A673 (cell line): ENCODE results near the gene MED15. TPM values are rescaled to one million over a fixed set of nuclear protein-coding genes. Genes with fewer than 3 reads are reported as not detected.
"Not testable (repeated sequence)": the region's sequence is repeated elsewhere in the genome, so short reads cannot be mapped to it uniquely, and the experiment has no call there.

ENCODE experiments used
- BruUV-seq: library from RNA; stranded (reverse); fragments of 400-500 nt; replicated peaks from 2 replicates; lab custom pipeline; 2021; lab: Mats Ljungman, UMichigan
- CTCF ChIA-PET: fragments of 300-600 bp; sonication (Branson Sonifier 250); formaldehyde crosslinking; loops from one replicate; lab custom pipeline; 2022; ENCODE audit warnings: antibody characterized with exemption; lab: Charles Lee
- POLR2A ChIA-PET: fragments of 300-600 bp; sonication (Branson Sonifier 250); formaldehyde crosslinking; loops from one replicate; lab custom pipeline; 2022; ENCODE audit warnings: antibody characterized with exemption; ENCODE audit not compliant: low non-redundant PET; lab: Charles Lee
- DNase-seq: peaks from one replicate; pipeline ENCODE4 v3.0.0-alpha.2; 2015; ENCODE audit warnings: low spot score
- H3K27ac ChIP-seq: fragments of 200-600 bp; sonication (generic); 2 replicates; pipeline ENCODE4 v1.5.1; 2016; ENCODE audit warnings: mixed run types, low read depth, mild to moderate bottlenecking, mixed read lengths, antibody characterized with exemption, low read length; ENCODE audit not compliant: poor library complexity, severe bottlenecking
- H3K27me3 ChIP-seq: fragments of 200-600 bp; sonication (generic); replicated peaks from 2 replicates; pipeline ENCODE4 v1.6.1; 2017; ENCODE audit warnings: mixed run types, low read depth, mild to moderate bottlenecking, mixed read lengths, antibody characterized with exemption, low read length; ENCODE audit not compliant: insufficient read depth, poor library complexity
- H3K36me3 ChIP-seq: fragments of 200-600 bp; sonication (generic); 2 replicates; pipeline ENCODE4 v1.6.1; 2016; ENCODE audit warnings: mixed run types, mild to moderate bottlenecking, mixed read lengths, antibody characterized with exemption, low read length; ENCODE audit not compliant: insufficient read depth, poor library complexity, severe bottlenecking
- H3K4me1 ChIP-seq: fragments of 200-600 bp; sonication (generic); 2 replicates; pipeline ENCODE4 v1.6.1; 2017; ENCODE audit warnings: mixed run types, mild to moderate bottlenecking, mixed read lengths, antibody characterized with exemption, low read length; ENCODE audit not compliant: insufficient read depth, poor library complexity, severe bottlenecking
- H3K4me3 ChIP-seq: fragments of 200-600 bp; sonication (generic); 2 replicates; pipeline ENCODE4 v1.5.1; 2016; ENCODE audit warnings: low read depth, mixed run types, mild to moderate bottlenecking, mixed read lengths, low read length; ENCODE audit not compliant: poor library complexity, severe bottlenecking
- H3K9me3 ChIP-seq: fragments of 200-600 bp; sonication (generic); 2 replicates; pipeline ENCODE4 v1.6.1; 2016; ENCODE audit warnings: mixed run types, low read depth, mild to moderate bottlenecking, mixed read lengths, antibody characterized with exemption, low read length; ENCODE audit not compliant: poor library complexity, severe bottlenecking
- EZH2 ChIP-seq: fragments of 200-600 bp; sonication (generic); IDR thresholded peaks from 2 replicates; pipeline ENCODE4 v1.6.1; 2017; ENCODE audit warnings: borderline replicate concordance, low read depth, mild to moderate bottlenecking, mixed read lengths, antibody characterized with exemption, low read length; ENCODE audit not compliant: poor library complexity, severe bottlenecking
- intact Hi-C: fragments of 100-400 bp; cut with micrococcal nuclease; formaldehyde crosslinking; loops from one replicate; pipeline ENCODE4 v1.10.0; 2022; ENCODE audit not compliant: unreplicated experiment
- total RNA-seq: library from RNA; stranded (reverse); gene quantifications from 2 replicates; pipeline ENCODE4 v1.2.3, GENCODE V29; 2021
- TF ChIP-seq, protein P1 (sequence below): fragments of 300-800, 200-600 bp; sonication (generic); conservative IDR thresholded peaks from 2 replicates; pipeline ENCODE4 v1.5.1; 2017; ENCODE audit warnings: low read depth, mild to moderate bottlenecking, antibody characterized with exemption, low read length, moderate library complexity, mixed read lengths

MED15 gene
- total RNA-seq, 1 experiment from 2014 or later = 96.2 TPM

DNA sequence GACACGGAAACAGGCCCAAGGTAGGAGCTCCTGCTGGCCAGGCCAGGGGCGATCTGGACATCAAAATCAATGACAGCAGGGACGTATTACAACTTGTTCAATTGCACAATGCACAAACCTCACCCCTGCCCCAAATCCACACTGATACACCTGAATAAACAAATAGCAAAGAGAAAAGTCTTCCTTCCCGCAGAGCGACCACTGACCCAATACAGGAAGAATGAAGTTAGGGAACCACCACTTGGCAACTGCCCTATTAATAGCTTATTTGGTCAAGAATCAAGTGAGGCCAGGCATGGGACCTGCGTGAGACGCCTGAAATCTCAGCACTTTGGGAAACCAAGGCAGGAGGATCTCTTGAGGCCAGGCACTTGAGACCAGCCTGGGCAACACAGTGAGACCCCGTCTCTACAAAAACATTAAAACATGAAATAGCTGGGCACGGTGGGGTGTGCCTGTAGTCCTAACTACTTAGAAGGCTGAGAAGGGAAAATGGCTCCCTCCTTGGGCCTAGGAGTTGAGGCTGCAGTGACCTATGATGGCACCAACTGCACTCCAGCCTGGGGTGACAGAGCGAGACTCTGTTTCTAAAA, 109.1 kb downstream of the MED15 start:
- ChIA-PET CTCF (no interaction called here), POLR2A (no interaction called here)
- no peak for TF ChIP-seq EZH2
- TF ChIP-seq, protein P1, sequence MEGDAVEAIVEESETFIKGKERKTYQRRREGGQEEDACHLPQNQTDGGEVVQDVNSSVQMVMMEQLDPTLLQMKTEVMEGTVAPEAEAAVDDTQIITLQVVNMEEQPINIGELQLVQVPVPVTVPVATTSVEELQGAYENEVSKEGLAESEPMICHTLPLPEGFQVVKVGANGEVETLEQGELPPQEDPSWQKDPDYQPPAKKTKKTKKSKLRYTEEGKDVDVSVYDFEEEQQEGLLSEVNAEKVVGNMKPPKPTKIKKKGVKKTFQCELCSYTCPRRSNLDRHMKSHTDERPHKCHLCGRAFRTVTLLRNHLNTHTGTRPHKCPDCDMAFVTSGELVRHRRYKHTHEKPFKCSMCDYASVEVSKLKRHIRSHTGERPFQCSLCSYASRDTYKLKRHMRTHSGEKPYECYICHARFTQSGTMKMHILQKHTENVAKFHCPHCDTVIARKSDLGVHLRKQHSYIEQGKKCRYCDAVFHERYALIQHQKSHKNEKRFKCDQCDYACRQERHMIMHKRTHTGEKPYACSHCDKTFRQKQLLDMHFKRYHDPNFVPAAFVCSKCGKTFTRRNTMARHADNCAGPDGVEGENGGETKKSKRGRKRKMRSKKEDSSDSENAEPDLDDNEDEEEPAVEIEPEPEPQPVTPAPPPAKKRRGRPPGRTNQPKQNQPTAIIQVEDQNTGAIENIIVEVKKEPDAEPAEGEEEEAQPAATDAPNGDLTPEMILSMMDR = no peak
- no peaks in the 10 kb centered on the region for H3K4me1 ChIP-seq
- H3K27ac ChIP-seq = no peak overlapping the region
- no peaks in the 10 kb centered on the region for H3K27me3 ChIP-seq
- no TSS peak for BruUV-seq
- no peak for DNase-seq
- intact Hi-C loops = no loop called here
- H3K4me3 ChIP-seq = no peak overlapping the region
- no peaks in the 10 kb centered on the region for H3K36me3 ChIP-seq
- H3K9me3 ChIP-seq = no peaks in the 10 kb centered on the region

DNA sequence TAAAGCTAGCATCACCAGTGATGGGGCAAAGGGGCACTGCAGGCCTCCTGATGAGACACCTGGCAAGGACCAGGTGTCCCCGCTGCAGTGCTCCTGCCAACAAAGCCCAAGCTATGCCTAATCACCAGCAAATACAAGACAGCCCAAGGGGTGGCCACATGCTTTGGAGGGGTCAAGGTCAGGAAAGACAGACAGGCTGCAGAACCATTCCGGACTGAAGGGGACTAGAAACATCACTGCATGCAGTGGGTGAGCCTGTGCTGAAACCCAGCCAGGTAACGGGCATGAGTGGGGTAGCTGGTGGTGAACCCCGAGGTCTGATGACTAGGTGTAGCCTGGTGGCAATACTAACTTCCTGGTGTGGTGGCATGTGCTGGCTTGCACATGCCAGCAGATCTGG, 111.1 kb downstream of the MED15 start:
- no TSS peak for BruUV-seq
- DNase-seq = no peak
- intact Hi-C loops = no loop called here
- H3K4me1 ChIP-seq = no peaks in the 10 kb centered on the region
- ChIA-PET CTCF (no interaction called here), POLR2A (no interaction called here)
- H3K9me3 ChIP-seq = no peaks in the 10 kb centered on the region
- no peaks in the 10 kb centered on the region for H3K36me3 ChIP-seq
- H3K4me3 ChIP-seq = no peak overlapping the region
- H3K27ac ChIP-seq = no peak overlapping the region
- H3K27me3 ChIP-seq = no peaks in the 10 kb centered on the region
- no peak for TF ChIP-seq EZH2

DNA sequence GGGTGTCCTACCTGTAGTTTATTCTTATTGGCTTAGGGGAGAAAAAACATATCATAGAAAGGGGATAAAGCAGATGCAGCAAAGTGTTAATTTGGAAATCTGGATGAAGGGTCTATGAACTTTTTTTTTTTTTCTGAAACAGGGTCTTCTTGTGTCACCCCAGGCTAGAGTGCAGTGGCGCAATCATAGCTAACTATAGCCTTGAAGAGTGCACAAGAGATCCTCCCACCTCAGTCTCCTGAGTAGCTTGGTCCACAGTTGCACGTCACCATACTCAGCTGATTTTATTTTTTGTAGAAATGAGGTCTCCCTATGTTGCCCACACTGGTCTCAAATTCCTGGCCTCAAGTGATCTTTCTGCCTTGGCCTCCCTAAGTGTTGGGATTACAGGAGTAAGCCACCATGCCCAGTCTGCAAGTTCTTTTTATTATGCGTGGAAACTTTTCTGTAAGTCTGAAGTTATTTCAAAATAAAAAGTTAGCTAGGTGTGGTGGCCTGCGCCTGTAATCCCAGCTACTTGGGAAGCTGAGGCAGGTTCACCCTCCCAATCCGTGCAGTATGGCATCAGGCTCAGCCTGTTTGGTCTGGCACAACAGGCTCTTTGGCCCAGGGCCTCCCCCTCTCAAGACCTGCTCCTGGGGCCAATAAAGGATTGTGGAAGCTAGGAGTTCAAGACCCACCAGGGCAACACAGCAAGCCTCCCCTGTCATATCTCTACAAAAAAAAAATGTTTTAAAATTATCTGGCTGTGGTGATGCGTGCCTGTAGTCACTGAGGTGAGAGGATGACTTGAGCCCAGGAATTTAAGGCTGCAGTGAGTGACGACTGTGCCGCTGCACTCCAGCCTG, 111.9 kb downstream of the MED15 start:
- intact Hi-C loops = no loop called here
- Histone ChIP-seq H3K4me3 (no peak overlapping the region), H3K27me3 (no peaks in the 10 kb centered on the region), H3K27ac (no peak overlapping the region), H3K9me3 (no peaks in the 10 kb centered on the region), H3K4me1 (no peaks in the 10 kb centered on the region), H3K36me3 (no peaks in the 10 kb centered on the region)
- TF ChIP-seq, protein P1 = no peak
- no peak for TF ChIP-seq EZH2
- CTCF ChIA-PET = no interaction called here
- POLR2A ChIA-PET = no interaction called here
- no peak for DNase-seq
- BruUV-seq = no TSS peak

DNA sequence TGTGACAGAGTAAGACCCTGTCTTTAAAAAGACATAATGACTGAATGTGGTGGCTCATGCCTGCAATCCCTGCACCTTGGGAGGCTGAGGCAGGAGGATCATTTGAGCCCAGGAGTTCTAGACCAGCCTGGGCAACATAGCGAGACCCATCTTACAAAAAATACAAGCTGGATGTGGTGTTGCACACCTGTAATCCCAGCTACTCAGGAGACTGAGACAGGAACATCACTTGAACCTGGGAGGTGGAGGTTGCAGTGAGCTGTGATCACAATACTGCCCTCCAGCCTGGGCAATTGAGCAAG, 112.4 kb downstream of the MED15 start:
- POLR2A ChIA-PET, DNase-seq, H3K36me3 ChIP-seq, CTCF ChIA-PET, H3K27ac ChIP-seq, H3K9me3 ChIP-seq, BruUV-seq, H3K27me3 ChIP-seq, H3K4me1 ChIP-seq, H3K4me3 ChIP-seq, intact Hi-C loops: not testable (repeated sequence)
